ENCODE data around the gene CRHR2.

Gene CRHR2

GRCh38 chr7:30706908-30707307 is 24.7 kb upstream of the CRHR2 start:
- DNase-seq (ENCODE audit: low spot score) = no peak

DNA sequence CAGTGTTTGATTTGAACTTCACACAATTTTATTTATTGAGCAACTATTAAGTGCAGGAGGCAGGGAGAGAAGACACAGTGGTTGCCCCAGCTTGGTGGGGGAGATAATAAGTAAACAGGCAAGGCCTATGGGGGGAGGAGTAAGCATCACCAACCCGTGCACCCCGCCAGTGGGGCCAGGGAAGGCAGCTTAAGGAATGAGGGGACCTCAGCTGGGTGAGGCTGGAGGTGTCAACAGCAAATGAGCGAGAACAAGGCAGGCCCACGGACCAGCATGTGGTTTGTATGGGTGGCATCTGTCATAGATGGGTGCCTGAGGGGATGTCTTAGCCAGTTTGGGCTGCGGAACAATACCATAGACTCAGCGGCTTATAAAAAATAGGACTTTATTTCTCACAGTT is 24.1 kb upstream of the CRHR2 start:
- no peak for DNase-seq (ENCODE audit: low spot score)

GRCh38 chr7:30705596-30705995 is 23.3 kb upstream of the CRHR2 start:
- no peak for DNase-seq (ENCODE audit: low spot score)

DNA sequence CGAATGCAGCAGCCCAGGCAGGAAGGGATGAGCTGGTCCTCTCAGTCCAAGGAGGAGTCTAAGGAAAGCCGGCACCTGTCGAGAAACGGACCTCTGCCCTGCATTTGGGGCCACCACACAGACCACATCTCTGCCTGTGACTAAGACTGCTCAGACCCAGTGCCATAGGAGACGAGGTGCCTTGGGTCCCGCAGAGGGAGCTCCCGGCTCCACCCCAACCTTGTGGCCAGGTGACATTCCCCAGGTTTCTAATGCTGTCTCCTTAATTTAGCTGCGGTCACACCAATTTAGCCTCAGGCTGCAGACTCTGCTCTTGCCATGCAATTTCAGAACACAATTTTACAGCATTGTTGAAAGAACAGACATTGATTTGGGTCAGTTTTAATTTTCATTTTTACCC is 22.8 kb upstream of the CRHR2 start:
- DNase-seq (ENCODE audit: low spot score) = no peak

DNA sequence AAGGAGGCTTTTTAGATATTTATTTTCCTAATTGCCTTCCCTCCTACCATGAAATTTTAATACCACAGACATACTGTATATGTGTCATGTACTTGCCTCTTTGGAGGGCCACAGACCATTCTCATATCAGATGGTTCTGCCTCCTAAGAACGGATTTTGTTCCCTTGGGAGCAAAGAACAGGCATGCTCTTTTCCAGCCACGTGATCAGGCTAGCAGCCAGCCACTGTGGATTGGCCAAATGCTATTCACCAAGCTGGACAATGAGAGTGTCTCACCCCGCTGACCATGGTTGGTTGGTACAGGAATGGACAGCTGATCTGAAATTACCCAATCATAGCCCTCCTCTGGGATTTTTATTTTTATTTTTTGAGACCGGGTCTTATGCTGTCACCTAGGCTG is 21.5 kb upstream of the CRHR2 start:
- peak; percentile 43 for DNase-seq (ENCODE audit: low spot score)

GRCh38 chr7:30702200-30702599 is 19.9 kb upstream of the CRHR2 start:
- no peak for DNase-seq (ENCODE audit: low spot score)

DNA sequence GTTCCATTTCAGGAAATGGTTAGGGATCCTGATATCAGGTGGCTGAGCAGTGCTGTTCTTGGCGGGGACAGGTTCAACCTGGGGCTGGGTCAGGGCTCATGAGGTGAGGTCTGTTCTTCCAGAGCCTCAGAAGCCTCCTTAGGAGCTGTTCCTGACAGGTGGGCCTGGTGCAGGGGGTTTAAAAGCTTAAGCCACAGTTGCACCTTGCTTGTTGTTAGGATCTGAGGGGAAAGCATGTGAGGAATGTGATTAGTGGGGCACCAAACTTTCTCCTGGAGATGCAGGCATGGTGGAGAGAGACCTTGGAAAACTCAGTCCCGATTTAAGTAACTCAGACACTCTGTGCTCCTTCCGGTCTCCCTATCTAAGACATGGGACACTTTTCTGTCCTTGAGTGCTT is 18.7 kb upstream of the CRHR2 start:
- DNase-seq (ENCODE audit: low spot score) = no peak

GRCh38 chr7:30699706-30700495 is 17.6 kb upstream of the CRHR2 start:
- no peak for DNase-seq (ENCODE audit: low spot score)

DNA sequence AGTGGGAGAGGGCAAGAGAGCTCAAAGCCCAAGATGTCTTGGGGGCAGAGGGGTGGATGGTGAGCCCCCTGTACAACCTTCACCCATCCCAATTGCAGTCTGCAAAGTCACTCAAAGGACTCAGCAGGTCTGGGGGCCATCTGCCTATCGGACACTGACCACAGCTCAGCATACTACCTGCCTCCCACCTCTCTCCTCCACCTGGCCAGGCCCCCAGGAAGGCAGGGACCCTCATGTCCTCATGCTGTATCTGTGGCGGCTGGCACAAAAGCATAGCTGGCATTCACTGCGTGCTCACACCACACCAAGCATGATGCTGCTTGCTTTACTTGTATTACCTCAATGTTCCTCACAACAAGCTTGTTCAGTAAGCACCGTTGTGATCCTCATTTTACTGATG is 16.2 kb upstream of the CRHR2 start:
- DNase-seq (ENCODE audit: low spot score) = no peak

DNA sequence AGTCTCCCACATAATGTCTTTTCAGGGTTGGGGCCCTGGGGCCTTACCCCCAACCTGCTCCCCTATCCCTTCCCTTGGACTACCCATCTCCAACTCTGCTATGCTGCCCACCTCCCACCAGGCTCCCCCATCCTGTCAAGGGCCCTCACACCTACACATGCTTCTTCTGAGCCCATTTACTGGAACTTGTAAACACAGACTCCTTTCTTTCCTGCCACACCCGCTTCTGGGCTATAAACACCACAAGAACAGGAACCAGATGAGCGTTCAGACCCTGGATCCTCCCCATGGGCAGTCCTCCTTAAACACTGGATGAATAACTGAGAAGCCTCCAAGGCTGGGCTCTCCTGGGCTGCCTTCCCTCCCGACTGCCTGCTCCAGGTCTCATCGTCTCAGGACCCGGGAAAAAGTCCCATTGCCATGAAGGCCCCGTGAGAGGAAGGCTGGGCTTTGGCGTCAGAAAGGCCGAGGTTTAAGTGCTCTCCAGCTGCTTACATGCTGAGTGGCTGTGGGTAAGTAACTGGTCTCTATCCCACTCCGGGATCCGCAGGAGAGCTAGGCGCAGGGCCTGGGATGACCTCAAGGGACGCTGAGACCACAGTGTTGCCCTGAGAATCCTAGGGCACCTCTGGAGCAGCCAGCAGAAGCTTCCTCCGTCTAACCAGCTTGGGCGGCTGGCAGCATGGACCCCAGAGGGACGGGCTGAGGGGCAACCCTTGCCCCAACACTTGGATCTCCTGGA is 15.6 kb upstream of the CRHR2 start:
- DNase-seq (ENCODE audit: low spot score) = no peak

DNA sequence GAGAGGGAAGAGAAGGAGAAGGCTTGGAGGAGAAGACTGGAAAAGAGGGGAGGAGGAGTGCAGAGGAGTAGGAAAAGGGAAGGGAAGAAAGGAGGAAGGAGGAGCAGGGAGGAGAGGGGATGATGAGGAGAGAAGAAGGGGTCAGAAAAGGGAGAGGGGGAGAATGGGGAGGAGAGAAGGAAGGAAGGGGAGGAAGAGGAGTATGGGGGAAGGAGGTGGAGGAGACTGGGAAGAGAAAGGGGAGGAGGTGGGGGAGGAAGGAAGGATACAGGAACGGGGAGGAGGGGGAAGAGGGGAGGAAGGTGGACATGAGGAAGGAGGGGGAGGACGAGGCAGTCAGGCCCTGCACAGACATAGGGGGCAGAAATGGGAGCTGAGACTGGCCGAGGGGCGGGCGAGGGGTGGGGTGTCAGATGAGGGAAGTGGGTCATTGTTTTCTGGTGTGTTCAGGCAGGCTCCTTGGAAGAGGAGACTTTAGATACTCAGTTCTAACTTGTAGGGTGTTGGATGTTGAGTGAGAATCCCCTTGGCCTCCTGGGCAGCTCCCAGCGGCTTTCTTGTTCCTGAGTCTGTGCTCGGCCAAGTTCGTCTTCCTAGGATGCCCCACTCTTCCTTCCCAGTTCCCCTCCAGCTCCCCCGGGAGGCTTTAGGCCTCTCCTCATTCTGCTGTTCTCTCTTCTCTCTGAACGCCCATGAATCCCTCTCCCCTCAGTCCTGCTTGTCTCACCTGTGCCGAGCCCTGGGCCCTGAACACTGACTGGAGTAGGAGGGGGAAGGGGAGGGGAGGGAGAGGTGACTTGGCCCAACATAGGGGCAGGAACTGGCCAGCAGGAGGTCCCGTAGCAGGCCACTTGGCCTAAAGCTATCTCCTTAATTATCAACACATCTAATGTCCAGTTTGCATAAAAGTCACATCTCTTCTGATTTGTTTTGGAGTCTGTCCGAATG is 12.8 kb upstream of the CRHR2 start:
- DNase-seq (ENCODE audit: low spot score) = no peak

GRCh38 chr7:30694218-30694745 is 12.0 kb upstream of the CRHR2 start:
- no peak for DNase-seq (ENCODE audit: low spot score)

DNA sequence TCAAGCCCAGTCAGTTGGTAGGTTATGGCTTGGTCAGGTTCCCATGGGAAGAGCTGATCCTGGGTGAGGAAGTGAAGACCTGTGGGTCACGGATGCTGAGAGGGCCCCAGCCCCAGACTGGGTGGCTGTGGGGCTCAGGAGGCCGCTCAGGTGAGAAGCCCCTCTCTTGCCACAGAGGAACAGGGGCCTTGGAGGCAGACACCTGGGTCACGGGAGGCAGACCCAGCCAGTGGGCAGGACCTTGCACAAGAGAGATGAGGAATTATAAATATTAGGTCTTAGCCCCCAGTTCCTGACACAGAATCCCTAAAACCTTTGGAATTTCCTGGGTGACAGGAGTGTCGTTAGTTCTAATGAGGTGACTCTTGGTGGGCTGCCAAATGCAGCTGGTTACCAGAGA is 10.6 kb upstream of the CRHR2 start:
- no peak for DNase-seq (ENCODE audit: low spot score)

- DNase-seq (ENCODE audit: low spot score) = no peak
These were observed 10.2 kb upstream of the CRHR2 start for GRCh38 chr7:30692438-30692837.

GRCh38 chr7:30690011-30690410 is 7.8 kb upstream of the CRHR2 start:
- no peak for DNase-seq (ENCODE audit: low spot score)

DNA sequence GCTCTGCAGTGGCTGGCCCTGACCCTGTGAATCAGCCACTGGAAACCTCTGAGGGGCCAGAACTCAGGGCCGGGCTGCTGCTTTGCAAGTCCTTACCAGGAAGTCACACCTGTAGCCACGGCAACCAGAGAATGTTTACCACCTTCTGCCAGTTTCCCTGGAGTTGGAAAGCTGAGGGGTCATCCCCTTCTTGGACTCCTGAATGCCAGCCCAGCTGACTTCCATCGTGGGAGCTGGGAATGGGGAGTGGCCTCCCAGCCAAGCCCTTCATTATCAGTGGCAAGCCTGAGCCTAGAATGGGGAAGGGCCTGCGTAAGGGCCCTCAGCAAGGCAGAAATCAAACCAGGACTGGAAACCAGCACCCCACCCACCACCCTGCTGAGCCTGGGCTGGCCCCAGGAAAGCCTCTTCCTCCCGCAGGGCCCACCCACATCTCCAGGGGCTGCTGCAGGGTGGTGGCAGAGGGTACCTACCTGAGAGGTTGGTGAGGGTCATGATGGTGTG is 6.5 kb upstream of the CRHR2 start:
- no peak for DNase-seq (ENCODE audit: low spot score)

- DNase-seq (ENCODE audit: low spot score) = no peak
These were observed 5.3 kb upstream of the CRHR2 start for GRCh38 chr7:30687604-30688003.

GRCh38 chr7:30684351-30684750 is 2.1 kb upstream of the CRHR2 start:
- no peak for DNase-seq (ENCODE audit: low spot score)

- no peak for DNase-seq (ENCODE audit: low spot score)
These were observed 1.6 kb upstream of the CRHR2 start for GRCh38 chr7:30683816-30684215.

- no peak for DNase-seq (ENCODE audit: low spot score)
These were observed 1.1 kb upstream of the CRHR2 start for GRCh38 chr7:30683306-30683705.

DNA sequence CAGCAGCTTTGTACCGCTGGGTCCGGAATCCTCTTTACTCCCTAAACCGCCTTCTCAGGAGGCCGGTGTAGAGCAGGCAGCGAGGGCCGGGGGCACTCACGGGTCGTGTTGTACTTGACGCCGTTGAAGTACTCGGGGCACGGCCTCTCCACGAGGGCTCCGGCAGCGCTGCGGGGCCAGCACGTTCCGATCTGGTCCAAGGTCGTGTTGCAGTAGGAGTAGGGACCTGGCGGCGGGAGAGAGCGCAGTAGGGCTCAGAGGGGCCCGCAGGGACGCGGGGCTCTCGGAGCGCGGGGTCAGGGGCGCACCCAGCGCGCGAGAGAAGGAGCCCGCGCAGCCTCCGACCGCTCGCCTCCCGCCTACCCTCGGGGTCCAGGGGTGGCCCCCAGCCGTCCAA is 443 bp downstream of the CRHR2 start:
- no peak for DNase-seq (ENCODE audit: low spot score)

DNA sequence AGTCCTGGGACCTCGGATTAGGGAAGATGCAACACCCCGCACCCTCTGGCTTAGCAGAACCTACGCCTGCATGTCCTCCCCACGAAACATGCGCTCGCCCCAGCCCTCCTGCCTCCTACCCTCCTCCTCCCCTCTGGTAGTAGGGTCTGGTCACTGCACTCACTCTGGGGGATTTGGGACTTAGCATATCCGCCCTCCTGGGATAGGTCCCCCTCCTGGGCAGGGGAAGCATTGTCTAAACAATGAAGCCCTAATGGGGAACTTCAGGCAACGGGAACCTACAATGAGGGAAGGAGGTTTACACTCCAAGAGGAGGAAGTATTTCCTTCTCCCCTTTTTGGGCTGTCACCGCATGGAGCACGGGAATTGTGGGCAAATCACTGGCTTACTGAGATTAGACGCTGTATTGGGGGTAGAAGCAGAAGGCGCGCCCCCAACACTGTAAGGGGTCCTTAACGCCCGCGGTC is 892 bp downstream of the CRHR2 start:
- DNase-seq (ENCODE audit: low spot score) = no peak
